GM12878 (cell line): ENCODE measurements around the gene PDLIM3. TPM values are rescaled to one million over a fixed set of nuclear protein-coding genes. Genes with fewer than 3 reads are reported as not detected.

Source experiments
- ATAC-seq: fragments of 200-7000 bp; cut with Tn5 transposase; 3 replicates; pipeline ENCODE4 v1.9.1; 2020; ENCODE audit warnings: mild to moderate bottlenecking, moderate library complexity
- BruUV-seq: library from RNA; stranded (reverse); fragments of 400-500 nt; replicated peaks from 2 replicates; lab custom pipeline; 2021; lab: Mats Ljungman, UMichigan
- CTCF ChIA-PET: fragments of 300-600 bp; sonication (Branson Sonifier 250); formaldehyde crosslinking; extraction: SDS; loops from one replicate; lab custom pipeline; 2021; ENCODE audit warnings: inconsistent platforms; lab: Yijun Ruan, JAX
- POLR2A ChIA-PET: fragments of 350-600 bp; formaldehyde crosslinking; extraction: SDS; loops from one replicate; lab custom pipeline; 2021; ENCODE audit warnings: inconsistent platforms; lab: Charles Lee
- RAD21 ChIA-PET: fragments of 300-600 bp; sonication (Branson Sonifier 250); formaldehyde crosslinking; loops from one replicate; lab custom pipeline; 2023; ENCODE audit warnings: antibody characterized with exemption; ENCODE audit not compliant: unreplicated experiment; lab: Charles Lee
- SMC1A ChIA-PET: fragments of 300-600 bp; sonication (Branson Sonifier 250); formaldehyde crosslinking; loops from one replicate; lab custom pipeline; 2023; ENCODE audit not compliant: unreplicated experiment, uncharacterized antibody; lab: Charles Lee
- DNase-seq: peaks from one replicate; pipeline ENCODE4 v3.0.0-alpha.2; 2011; ENCODE audit warnings: low read depth, low spot score
- FAIRE-seq: peaks from 3 replicates; lab custom pipeline; 2011; peaks lifted over from hg19 to GRCh38; lab: Jason Lieb, UNC
- H2AFZ ChIP-seq: 2 replicates; pipeline ENCODE4 v1.6.0; 2011; ENCODE audit warnings: low read depth, low read length, control low read depth; ENCODE audit not compliant: control insufficient read depth
- H3K27ac ChIP-seq: 2 replicates; pipeline ENCODE4 v1.5.1; 2011; ENCODE audit warnings: control low read depth; ENCODE audit not compliant: control insufficient read depth, insufficient read depth
- H3K27me3 ChIP-seq, 2 experiments: replicated peaks in 1 of 2; 2 replicates each; pipeline versions ENCODE4 v1.6.0 to v1.6.1; 2011; ENCODE audit warnings: low read length in 1 of 2; ENCODE audit not compliant: control insufficient read depth in 2 of 2, insufficient read depth in 2 of 2
- H3K36me3 ChIP-seq, 2 experiments: 2 replicates each; pipeline ENCODE4 v1.5.1; 2011; ENCODE audit warnings: low read length in 1 of 2; ENCODE audit not compliant: control insufficient read depth in 2 of 2, insufficient read depth in 2 of 2
- H3K4me1 ChIP-seq: 2 replicates; pipeline ENCODE4 v1.6.1; 2011; ENCODE audit warnings: mild to moderate bottlenecking, low read length, moderate library complexity, mixed read lengths; ENCODE audit not compliant: control insufficient read depth, insufficient read depth
- H3K4me2 ChIP-seq: 2 replicates; pipeline ENCODE4 v1.6.0; 2011; ENCODE audit warnings: control low read depth; ENCODE audit not compliant: control insufficient read depth, insufficient read depth
- H3K4me3 ChIP-seq: fragments of 200-600 bp; sonication (generic); 2 replicates; pipeline ENCODE4 v1.5.1; 2016
- H3K79me2 ChIP-seq: 2 replicates; pipeline ENCODE4 v1.6.0; 2011; ENCODE audit warnings: low read length; ENCODE audit not compliant: control insufficient read depth, insufficient read depth
- H3K9ac ChIP-seq: 2 replicates; pipeline ENCODE4 v1.8.0; 2011; ENCODE audit warnings: low read length, control low read depth, mixed read lengths; ENCODE audit not compliant: control insufficient read depth, insufficient read depth
- H3K9me3 ChIP-seq: replicated peaks from 3 replicates; pipeline ENCODE4 v1.5.1; 2011; ENCODE audit warnings: mild to moderate bottlenecking, low read length; ENCODE audit not compliant: control insufficient read depth, insufficient read depth
- H4K20me1 ChIP-seq: 2 replicates; pipeline ENCODE4 v1.6.0; 2011; ENCODE audit not compliant: control insufficient read depth, insufficient read depth
- ASH2L ChIP-seq: fragments of 300-600, 200-600 bp; sonication (generic); IDR thresholded peaks from 2 replicates; pipeline ENCODE4 v1.6.1; 2017; ENCODE audit warnings: low read depth, mild to moderate bottlenecking, borderline replicate concordance
- ATF3 ChIP-seq: IDR thresholded peaks from 2 replicates; pipeline ENCODE4 v1.6.1; 2011; ENCODE audit warnings: low read depth, mild to moderate bottlenecking, low read length, moderate library complexity, borderline replicate concordance; ENCODE audit errors: extremely low read depth
- BRCA1 ChIP-seq: IDR thresholded peaks from 2 replicates; pipeline ENCODE4 v1.6.1; 2011; ENCODE audit warnings: low read depth, low read length, improper control_type of control experiment
- CREM ChIP-seq: IDR thresholded peaks from 2 replicates; pipeline ENCODE4 v1.6.1; 2014; ENCODE audit warnings: antibody characterized with exemption, low read depth
- GATAD2B ChIP-seq: fragments of 450-650 bp; conservative IDR thresholded peaks from 2 replicates; pipeline ENCODE4 v1.6.1; 2017; ENCODE audit warnings: low read depth, mild to moderate bottlenecking, moderate library complexity
- HCFC1 ChIP-seq: fragments of 150-350 bp; IDR thresholded peaks from 2 replicates; pipeline ENCODE4 v1.6.1; 2014; ENCODE audit warnings: low read length
- HDAC6 ChIP-seq: fragments of 200-600 bp; sonication (generic); IDR thresholded peaks from one replicate; pipeline ENCODE4 v1.8.0; 2017; ENCODE audit warnings: antibody characterized with exemption; ENCODE audit not compliant: unreplicated experiment
- JUNB ChIP-seq: IDR thresholded peaks from 2 replicates; pipeline ENCODE4 v1.6.1; 2016; ENCODE audit warnings: antibody characterized with exemption, mild to moderate bottlenecking
- NFYA ChIP-seq: IDR thresholded peaks from 2 replicates; pipeline ENCODE4 v1.6.1; 2011; ENCODE audit warnings: low read depth, mild to moderate bottlenecking, low read length, improper control_type of control experiment, borderline replicate concordance
- NFYB ChIP-seq: IDR thresholded peaks from 2 replicates; pipeline ENCODE4 v1.6.1; 2011; ENCODE audit warnings: low read depth, mild to moderate bottlenecking, low read length, improper control_type of control experiment, moderate library complexity; ENCODE audit not compliant: insufficient read depth
- RELA ChIP-seq: fragments of 450-650 bp; IDR thresholded peaks from 2 replicates; pipeline ENCODE4 v1.8.0; 2014; ENCODE audit warnings: borderline replicate concordance; ENCODE audit not compliant: partially characterized antibody
- RELB ChIP-seq: fragments of 450-650 bp; IDR thresholded peaks from 2 replicates; pipeline ENCODE4 v1.6.1; 2017; ENCODE audit warnings: low read depth, mild to moderate bottlenecking, moderate library complexity
- SMARCA5 ChIP-seq: fragments of 450-650 bp; IDR thresholded peaks from 2 replicates; pipeline ENCODE4 v1.6.1; 2017; ENCODE audit warnings: mild to moderate bottlenecking
- SPI1 ChIP-seq: IDR thresholded peaks from 2 replicates; pipeline ENCODE4 v1.6.1; 2011; ENCODE audit warnings: low read depth, mild to moderate bottlenecking, low read length, moderate library complexity, borderline replicate concordance; ENCODE audit not compliant: insufficient read depth
- TCF7 ChIP-seq: IDR thresholded peaks from 2 replicates; pipeline ENCODE4 v1.6.1; 2014; ENCODE audit warnings: antibody characterized with exemption, borderline replicate concordance
- ZNF207 ChIP-seq: fragments of 450-650 bp; IDR thresholded peaks from 2 replicates; pipeline ENCODE4 v1.6.1; 2014; ENCODE audit warnings: antibody characterized with exemption, mild to moderate bottlenecking, borderline replicate concordance
- ZNF274 ChIP-seq: IDR thresholded peaks from one replicate; pipeline ENCODE4 v1.8.0; 2011; ENCODE audit not compliant: insufficient read length, insufficient read depth
- ZNF384 ChIP-seq: IDR thresholded peaks from 2 replicates; pipeline ENCODE4 v1.6.1; 2012; ENCODE audit warnings: low read depth, mild to moderate bottlenecking, low read length, improper control_type of control experiment, borderline replicate concordance
- ZNF592 ChIP-seq: fragments of 450-650 bp; IDR thresholded peaks from 2 replicates; pipeline ENCODE4 v1.6.1; 2017; ENCODE audit warnings: mild to moderate bottlenecking, moderate library complexity
- WGBS: methylation state at CpG from one replicate; pipeline ENCODE4 v1.1.6; 2016; ENCODE audit warnings: low lambda C conversion rate; ENCODE audit not compliant: insufficient replicate concordance, insufficient coverage; ENCODE audit errors: missing lambda C conversion rate; 5-methylcytosine and 5-hydroxymethylcytosine counted together
- in situ Hi-C: fragments of 300-500 bp; cut with MboI; formaldehyde crosslinking; loops from 9 replicates; pipeline ENCODE4 v1.14.3; 2018; ENCODE audit warnings: mixed read lengths
- intact Hi-C: fragments of 100-400 bp; cut with micrococcal nuclease; formaldehyde crosslinking; loops from one replicate; pipeline ENCODE4 v1.14.2; 2022; ENCODE audit not compliant: unreplicated experiment
- polyA plus RNA-seq, 11 experiments: library from polyadenylated mRNA; depleted of rRNA in 4 of 11; unstranded in 6 of 11; stranded (reverse) in 5 of 11; fragments of >200 nt; fragmentation: Nextera tagmentation in 4 of 11; fragmentation: Illumina TruSeq in 1 of 11; extraction: Ambion mirVana in 4 of 11; extraction: Trizol in 1 of 11; gene quantifications; 1 replicate in 1 of 11; 2 replicates in 10 of 11; pipeline versions ENCODE4 v1.2.1 to v1.2.3, GENCODE V29; 2011 to 2016; ENCODE audit warnings: inconsistent platforms in 2 of 11, missing spikeins in 2 of 11, low read depth in 1 of 11
- total RNA-seq, 4 experiments: library from RNA; depleted of rRNA in 3 of 4; stranded (reverse); fragments of >200 nt in 3 of 4; fragmentation: Illumina TruSeq in 1 of 4; extraction: Trizol in 1 of 4; gene quantifications; 2 replicates each; pipeline versions ENCODE4 v1.2.1 to v1.2.3, GENCODE V29; 2013 to 2021

PDLIM3 gene
- total and polyA plus RNA-seq, 10 of the 15 experiments (the other 5 are each of a cell fraction or from before 2014, with no cell fraction given): 0.04 to 0.43 (median 0.08) TPM; not detected in 7

- TF ChIP-seq ZNF592 (no peak), ZNF384 (no peak), ASH2L (no peak)
Measured at GRCh38 chr4:185488650-185489049, 46.7 kb downstream of the PDLIM3 start (continued).

- FAIRE-seq (no peak), ATAC-seq (no peak), DNase-seq (no peak)
- BruUV-seq: no TSS peak
- no peak overlapping the region for H2AFZ ChIP-seq
- ChIA-PET SMC1A (interaction anchor here (0.7 to 1.6 kb wide), 4 partner anchors 12 to 135 kb away, joined by 3 read pairs; no protein-coding TSS in a partner anchor), CTCF (interaction anchor here (1.2 to 2.0 kb wide), 3 partner anchors 8 to 117 kb away, joined by 3 to 9 read pairs (median 4); partner anchors contain the start of gene UFSP2), POLR2A (no interaction called here), RAD21 (no interaction called here)
- WGBS: 91% methylated on average over 2 of the region's 2 CpGs
- intact Hi-C loops: no loop called here
- no peak overlapping the region for H3K9ac ChIP-seq
- no peak overlapping the region for H3K4me2 ChIP-seq
- H3K36me3 ChIP-seq: no peaks in the 10 kb centered on the region
- H3K4me1 ChIP-seq: peaks cover 15% of the 10 kb centered on the region
- no peaks in the 10 kb centered on the region for H4K20me1 ChIP-seq
- in situ Hi-C loops: no loop called here
- no peaks in the 10 kb centered on the region for H3K79me2 ChIP-seq
- H3K27ac ChIP-seq: no peak overlapping the region
- H3K9me3 ChIP-seq: no peaks in the 10 kb centered on the region
- H3K27me3 ChIP-seq: no peaks in the 10 kb centered on the region
- H3K4me3 ChIP-seq: no peak overlapping the region
- TF ChIP-seq HDAC6: no peak
- TF ChIP-seq SPI1: no peak
- TF ChIP-seq CREM: no peak
- TF ChIP-seq HCFC1: no peak
- no peak for TF ChIP-seq BRCA1
- no peak for TF ChIP-seq SMARCA5
- TF ChIP-seq ZNF274: no peak
- TF ChIP-seq ATF3: no peak
- TF ChIP-seq ZNF207: no peak
- TF ChIP-seq RELB: no peak
- TF ChIP-seq NFYB: no peak
- no peak for TF ChIP-seq RELA
- no peak for TF ChIP-seq JUNB
- TF ChIP-seq NFYA: no peak
- no peak for TF ChIP-seq GATAD2B
- no peak for TF ChIP-seq TCF7
Measured at GRCh38 chr4:185481401-185481800, 53.9 kb downstream of the PDLIM3 start.
